HG02981 (cell line): ENCODE results near the gene MGME1.

Experiments
- ATAC-seq: cut with Tn5 transposase; IDR thresholded peaks from one replicate; pipeline ENCODE4 v1.9.1; 2021; ENCODE audit warnings: mild to moderate bottlenecking, moderate library complexity; ENCODE audit not compliant: unreplicated experiment

Gene MGME1

DNA sequence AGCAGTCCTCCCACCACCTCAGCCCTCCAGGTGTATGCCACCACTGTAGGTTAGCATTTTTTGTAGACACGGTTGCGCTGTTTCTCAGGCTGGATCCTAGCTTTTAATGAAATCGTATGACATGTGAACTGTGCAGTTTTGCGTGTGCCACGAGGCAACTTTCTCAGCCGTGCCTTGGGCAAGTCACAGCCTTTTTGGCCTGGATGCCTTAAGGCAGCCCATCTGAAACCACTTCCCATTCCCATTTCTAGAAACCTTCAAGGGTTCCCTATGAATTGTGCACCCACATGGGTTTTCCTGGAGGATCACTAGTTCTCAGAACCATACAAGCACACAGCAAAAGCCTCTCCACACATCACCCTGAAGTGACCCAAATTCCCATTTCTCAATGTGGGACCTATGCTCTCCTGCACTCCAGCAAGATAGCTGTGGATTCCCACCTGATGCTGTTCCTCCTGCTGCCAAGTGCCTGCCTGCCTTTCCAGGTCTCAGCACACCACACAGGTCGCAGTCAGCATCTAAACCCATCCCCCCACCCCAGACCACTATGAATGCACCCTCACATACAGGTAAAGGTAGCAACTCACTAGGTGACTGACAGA, 29.1 kb upstream of the MGME1 start:
- no peak for ATAC-seq

DNA sequence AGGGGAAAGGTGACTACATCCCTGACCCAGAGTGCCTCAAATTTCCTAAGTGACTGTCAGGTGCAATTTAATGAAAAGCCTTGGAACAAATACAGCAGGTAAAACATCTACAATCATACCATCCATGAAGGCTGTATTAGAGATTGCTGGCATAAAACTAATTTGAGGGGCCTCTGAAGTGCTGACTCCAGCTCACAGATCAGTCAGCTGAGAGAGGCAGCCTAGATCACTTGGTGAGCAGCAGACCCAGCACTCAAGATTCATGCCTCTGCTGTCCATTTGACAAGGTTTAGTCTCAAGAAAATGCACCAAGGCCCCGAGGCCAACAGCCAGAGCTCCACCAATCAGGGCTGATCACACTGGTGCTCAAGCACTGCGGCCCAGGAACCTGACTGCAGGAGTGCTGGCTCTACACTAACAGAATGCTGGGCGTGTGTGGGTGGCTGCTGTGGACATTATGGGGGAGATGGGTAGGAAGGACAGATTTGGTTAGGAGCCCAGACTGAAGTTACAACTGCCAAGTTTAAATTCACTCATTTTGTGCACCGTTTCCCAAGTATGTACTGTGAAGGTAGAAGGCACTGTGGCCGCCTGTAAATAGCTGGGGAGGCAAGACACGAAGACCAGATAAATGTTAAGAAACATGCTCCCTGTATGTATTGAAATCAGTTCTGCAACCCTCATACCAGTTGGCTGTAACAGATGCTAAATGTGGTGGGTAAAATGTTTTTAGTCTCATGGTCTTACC, 28.4 kb upstream of the MGME1 start:
- ATAC-seq: no peak

DNA sequence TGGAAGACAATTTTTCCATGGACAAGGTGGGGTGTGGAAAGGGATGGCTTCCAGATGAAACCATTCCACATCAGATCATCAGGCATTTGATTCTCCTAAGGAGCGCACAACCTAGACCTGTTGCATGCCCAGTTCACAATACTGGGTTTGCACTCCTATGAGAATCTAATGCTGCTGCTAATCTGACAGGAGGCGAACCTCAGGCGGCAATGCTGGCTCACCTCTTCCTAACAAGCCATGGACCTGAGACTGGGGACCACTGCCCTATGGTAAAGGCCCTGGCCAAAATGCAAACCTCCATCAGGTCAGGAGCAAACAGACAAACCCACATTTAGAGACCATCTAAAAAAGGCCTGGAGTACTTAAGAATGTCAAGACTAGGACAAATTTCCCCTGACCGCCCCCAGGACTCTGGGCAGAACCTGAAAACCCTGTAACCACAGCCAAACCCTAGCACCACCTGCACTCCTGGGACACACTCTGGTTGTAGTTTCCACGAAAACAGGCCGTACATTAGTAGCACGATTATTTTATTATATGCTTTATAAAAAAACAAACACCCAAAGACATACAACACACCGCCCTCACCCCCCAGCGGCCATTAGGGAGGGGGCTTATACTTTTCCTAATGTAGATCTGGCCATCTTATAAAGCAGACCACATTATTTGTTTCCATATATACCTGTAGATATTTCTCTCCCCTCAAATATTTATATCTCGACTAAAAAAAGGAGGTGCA, 27.6 kb upstream of the MGME1 start:
- no peak for ATAC-seq

DNA sequence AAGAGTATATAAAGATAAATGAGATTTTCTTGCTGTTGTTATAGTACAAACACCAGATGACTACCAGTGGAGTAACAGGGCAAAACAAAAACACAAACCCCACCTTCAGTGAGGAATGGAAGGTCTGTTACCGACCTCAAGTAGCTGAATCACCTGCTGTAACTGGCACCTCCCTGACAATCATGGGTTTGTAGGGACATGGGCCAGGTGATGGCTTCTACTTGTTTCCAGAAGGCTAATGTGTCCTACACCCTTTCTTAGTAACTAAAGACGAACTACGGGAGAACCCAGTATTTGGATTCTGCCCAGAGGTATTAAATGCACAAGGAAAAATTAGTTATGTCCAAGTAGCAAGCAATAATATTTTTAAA, 27.0 kb upstream of the MGME1 start:
- ATAC-seq: no peak

DNA sequence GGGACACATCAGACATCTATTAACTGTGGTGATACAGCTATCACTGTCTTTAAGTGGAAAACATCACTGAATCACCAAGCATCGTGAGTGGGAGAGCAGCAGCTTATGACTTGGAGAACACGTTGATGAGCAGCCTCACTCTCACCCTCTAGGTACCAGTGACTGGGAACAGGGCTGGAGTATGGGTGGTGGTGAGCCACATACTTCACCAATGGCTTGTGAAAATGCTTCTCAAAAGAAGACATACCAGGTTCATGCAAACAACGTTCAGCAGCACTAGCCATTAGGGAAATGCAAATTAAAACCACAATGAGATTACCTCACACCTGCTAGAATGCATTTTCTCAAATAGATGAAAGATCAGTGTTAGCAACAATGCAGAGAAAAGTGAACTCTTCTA, 25.5 kb upstream of the MGME1 start:
- ATAC-seq: peak; percentile 63

DNA sequence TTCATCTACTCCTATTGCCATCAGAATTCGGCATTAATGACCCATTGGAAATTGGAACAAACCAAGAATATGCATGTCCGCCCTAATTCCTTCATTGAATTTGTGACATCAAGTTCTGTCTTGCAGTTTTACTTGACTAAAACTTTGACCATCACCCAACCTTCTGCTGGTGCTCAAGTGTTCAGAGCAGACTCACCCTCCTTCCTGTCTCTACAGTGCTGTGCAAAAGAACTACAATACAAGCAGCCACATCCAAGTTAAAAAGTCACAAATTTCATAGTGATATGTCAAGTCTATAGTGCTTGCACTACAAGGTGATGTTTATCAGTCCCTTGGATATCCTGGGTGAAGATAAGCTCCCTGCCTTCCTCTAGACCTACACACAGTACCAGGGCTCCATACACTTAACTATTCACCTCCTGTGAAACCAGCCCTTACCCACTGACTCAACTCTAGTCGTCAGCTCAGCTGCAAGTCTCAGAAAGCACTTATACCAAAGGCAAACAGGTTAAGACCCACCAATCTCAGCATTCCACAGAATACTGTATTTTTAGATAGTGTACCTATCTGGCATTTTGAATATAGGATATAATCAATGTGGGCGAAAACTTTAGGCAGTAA, 23.9 kb upstream of the MGME1 start:
- ATAC-seq: no peak

DNA sequence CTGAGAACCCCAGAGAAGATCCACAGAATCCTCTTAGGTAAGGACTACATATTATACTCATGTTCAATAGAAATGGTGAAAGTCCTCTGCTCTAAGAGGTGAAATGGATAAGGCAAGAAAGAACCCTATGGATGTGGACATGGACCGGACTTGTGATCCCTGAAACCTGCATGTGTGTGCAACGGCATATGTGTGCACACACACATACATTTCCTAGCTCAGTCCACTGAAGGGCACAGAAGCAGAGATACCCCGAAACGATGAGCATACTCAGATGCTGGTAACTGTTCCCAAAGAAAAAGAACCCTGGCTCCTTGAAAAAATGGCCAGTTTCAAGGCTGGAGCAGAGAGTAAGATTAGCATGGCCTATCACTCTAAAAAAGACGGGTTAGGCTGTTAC, 22.8 kb upstream of the MGME1 start:
- no peak for ATAC-seq

DNA sequence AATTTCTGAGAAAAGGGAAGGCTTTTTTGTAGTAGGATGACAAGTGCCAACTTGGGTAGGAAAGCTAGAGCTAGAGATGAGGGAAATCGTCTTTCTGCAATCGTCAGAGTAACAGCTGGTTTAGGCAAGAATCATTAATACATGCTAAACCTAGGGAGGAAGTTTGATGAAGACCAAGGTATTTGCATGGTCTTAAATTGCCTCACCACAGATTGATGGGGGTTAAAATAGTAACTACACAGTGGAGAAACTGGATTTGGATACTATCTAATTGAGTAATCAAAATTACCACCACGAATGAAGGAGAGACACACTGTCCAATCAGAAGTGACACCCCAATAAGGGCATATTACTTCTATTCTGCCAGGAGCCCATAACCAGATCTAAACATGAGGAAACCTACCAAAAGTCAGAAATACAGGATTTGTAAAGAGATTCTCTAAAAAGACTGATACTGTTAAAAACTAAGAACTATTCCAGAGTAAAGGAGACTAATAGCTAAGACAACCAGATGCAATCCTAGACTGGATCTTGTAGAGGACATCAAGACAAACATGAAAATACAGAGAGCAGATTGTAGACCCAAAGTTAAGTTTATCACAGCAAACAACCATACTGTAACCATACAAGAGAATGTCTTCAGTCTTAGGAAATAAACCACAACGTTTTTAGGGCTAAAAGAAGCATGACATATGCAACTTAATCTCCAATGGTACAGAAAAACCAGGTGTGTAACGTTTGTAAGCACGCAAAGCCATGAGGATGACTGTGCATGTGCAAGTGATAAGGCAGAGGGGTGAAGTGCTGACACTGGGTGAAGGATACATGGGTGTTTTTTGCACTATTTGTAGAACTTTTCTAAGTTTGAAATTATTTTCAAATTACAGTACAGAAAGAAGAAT, 22.0 kb upstream of the MGME1 start:
- ATAC-seq: no peak

DNA sequence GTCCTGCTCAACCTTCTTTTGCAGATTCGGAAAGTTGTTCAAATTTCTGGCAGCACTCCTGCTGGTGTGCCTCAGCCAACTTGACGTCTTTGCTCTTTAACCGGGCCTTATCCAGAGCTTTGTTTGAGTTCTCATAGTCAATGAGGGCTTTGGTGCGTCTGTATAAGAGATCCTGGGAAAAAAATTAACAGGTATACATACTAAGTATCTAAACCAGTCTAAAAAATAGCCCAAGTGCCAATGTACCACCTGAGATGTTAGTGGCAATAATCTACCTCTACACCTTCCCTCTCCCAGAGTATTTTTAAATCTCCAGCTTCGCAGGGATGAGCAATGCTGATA, 21.4 kb upstream of the MGME1 start:
- ATAC-seq: no peak

DNA sequence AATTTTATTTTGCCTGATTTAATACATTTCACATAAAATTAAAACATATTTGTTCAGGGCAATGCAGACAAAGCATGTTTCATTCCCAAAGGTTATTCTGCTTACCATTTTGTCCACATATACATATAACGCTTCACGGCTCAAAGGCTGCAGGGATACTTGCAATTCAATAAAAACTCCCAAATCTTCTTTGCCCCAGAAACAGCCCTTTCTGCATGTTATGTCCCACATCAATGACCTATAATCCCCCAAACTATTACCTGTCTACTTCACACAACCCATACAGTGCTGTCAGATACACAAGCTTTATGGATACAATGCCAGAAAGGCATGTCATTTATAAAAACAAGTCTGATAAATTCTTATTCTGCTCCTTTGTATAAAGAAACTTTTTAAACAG, 20.4 kb upstream of the MGME1 start:
- no peak for ATAC-seq

DNA sequence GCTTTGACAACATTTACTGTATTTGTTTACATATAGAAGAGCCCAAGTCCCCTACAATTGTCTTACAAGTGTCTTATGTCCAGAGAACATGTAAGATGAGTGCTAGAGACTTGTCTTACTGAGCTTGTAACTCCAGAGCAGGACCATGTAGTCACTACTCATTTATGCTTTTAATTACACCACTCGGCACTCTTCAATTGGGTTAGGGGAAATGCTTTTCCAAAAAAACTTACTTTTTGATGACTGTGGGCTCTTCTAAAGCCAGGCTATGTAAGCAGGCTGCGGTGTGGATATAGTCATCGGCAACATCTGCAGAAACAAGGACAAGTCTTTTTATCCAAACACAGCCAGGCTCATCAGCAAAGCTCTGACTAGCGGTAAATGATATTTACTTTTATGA, 18.9 kb upstream of the MGME1 start:
- no peak for ATAC-seq

DNA sequence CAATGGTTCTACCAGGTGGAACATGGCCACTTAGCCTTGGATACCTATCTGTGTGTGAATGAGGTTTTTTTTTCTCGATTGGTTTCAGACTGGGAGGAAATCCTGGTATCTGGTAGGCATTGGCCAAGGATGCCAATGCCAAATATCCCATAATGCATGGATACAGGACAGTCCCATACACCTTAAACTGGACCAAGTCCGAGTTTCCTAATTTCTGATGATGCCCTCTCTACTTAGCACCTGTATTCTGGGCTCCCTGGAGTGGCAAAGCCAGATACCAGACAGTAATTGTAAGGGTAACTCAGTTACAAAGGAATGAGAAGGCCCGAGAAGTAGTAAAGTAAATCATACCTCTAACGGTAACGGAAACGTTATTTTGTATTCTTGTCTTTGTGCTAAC, 18.1 kb upstream of the MGME1 start:
- ATAC-seq: no peak

DNA sequence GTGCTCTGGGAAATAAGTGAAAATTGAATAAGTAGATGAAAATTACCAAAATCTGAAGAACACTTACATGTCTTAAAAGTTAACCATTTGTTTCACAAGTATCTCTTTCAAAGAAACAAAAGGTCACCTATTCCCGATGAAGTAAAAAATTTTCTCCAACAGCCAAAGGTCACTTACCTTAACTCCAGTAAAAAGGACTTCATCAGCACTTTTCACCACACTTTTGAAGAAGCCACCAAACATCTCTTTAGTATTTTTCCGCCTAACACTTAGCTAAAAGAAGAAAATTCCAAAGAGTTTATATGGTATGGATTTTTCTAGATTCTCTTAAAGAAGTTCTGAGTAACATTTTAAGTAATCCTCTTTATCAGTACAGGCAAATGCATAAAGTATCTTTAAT, 17.5 kb upstream of the MGME1 start:
- no peak for ATAC-seq

DNA sequence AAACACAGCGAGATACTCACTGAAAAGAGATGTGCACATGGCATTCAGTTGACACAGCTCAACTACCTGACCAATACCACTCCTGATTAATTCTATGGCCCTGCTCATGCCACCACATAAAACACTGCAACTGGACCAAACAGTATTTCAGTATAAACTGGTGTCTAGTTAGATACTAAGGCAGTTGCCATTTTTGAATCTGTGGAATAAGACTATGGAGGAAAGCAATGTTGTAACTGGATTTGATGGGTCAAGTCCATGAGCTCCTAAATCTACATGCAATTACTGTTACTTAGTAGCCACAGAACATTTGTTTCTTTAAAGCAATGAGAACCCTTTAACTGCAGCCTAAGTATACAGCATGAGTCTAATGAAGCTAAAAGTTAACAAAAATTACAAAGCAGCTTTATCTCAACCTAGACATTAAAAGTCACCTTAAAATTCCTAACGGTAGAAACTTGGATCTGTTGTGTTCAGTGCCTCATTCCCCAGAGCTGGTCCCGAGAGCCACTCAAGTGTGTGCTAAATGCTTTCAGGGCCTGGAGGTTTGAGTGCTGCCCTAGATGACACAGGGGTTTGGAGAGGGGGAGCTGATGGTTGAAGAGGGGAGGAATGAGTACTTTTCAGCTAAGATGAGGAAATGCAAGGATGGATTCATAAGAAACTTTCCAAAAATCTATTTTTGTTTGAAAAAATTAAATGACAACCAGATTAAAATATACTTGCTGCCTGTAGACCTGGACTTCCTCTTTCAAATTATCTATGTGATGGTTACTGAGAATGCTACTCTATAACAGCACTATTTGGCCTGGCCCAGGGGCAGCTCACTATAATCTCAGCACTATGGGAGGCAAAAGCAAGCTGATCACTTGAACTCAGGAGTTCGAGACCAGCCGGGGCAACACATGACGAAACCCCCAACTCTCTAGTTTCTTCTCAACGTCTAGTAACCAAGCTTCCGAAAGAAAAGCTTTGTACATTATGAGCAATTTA, 15.8 kb upstream of the MGME1 start:
- ATAC-seq: no peak

DNA sequence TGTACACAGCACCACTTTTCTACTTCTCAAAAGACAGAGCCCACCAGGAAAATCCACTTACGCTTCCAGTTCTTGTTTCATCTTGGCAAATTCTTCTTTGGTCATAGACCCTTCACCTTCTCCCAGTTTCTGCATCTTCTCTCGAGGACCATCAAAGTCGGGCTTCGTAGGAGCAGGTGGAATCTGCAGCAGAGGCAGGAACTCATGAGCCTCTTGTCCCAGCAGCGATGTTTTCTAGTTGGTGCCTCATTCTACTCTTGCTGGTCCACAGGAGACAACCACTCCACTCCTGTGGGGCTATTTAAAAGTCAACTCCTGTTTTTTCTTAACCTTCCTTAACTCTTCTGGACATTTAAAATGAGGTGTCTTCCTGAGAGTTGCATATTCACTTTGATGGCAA, 14.9 kb upstream of the MGME1 start:
- ATAC-seq: no peak

DNA sequence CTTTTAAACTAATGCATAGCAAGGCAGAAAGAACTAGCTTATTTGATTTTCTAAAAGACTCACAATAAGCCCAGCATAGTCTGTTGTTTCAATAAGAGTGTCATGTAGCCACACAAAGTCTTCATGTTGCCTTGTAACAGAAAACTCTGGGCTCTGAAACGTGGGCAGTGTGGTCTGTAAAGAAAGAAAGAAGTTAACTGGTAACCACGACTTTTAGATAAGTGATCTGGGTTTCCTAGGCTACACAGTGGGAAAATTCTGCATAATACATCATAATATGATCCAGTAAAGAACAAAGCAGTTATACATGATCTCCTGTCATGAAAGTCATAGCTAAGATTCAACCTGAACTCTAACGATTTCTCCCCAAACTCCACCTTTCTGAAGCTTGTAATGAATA, 13.5 kb upstream of the MGME1 start:
- ATAC-seq: no peak

DNA sequence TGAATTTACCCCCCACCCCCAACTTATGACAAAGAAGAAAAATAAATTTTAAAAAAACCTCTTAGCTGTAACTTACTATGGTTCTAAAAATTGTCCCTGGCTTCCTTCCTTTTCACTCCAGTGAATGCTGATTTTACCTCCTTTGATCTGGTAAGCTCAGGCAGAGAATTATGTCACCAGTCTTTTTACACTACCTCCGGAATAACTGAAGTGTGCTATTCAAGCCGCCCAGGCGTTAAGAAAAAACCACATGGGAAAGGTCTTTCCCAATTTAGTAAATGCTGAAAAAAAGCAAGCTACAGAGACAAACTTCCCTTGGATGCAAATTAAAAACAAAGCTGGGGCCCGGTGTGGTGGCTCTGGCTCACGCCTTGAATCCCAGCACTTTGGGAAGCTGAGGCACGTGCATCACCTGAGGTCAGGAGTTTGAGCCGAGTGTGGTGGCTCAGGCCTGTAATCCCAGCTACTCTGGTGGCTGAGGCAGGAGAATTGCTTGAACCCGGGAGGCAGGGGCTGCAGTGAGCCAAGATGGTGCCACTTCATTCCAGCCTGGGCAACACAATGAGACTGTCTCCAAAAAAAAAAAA, 12.6 kb upstream of the MGME1 start:
- ATAC-seq: no peak

DNA sequence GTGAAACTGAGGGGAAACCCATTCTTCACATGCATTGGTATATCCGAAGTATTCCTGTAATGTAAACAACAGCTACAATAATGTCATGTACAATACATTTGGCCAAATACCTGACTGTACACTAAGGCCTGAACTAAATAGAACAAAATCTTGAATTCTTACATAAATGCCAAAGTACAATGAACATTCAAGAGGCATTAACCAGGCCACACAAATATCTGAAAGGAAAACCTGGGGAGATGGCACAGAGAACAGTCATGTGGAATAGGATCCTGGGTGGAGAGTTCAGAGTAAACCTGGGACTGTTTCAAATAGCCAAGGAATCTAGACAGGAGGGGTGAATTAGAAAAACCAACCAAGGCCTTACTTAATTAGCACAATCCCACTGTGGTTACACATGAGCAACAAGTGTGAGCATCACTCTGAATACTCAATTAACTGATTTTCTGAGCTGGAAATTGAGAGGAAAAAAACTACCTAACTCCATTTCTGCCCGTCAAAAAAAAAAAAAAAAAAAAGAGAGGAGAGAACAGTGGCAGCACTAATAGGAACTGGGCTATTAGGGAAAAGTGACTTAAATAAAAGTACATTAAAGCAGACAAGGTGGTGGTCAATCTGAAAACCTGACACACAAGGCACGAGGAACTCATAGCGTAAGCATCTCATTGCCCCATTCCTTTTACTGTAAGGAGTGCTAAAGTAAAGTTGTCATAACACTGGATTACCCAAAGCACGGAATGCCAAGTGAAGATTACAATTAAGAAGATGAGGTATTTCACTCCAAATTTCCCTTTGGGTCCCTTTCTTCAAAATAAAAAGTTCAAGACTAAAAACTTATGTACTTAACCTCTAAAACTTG, 11.1 kb upstream of the MGME1 start:
- ATAC-seq: no peak
